Vagina (tissue), 2 donors: ENCODE results near the gene POLA1. TPM values are rescaled to one million over a fixed set of nuclear protein-coding genes. Genes with fewer than 3 reads are reported as not detected.
"Not testable (repeated sequence)": the region's sequence is repeated elsewhere in the genome, so short reads cannot be mapped to it uniquely, and the experiment has no call there.

Experiments
- DNase-seq, 2 donors: peaks; one replicate each; pipeline ENCODE4 v3.0.0-alpha.2; 2017; ENCODE audit errors: extremely low spot score in 2 of 2
- H3K27ac ChIP-seq: fragments of 200-600 bp; sonication (generic); one replicate; pipeline ENCODE4 v1.5.1; 2019
- H3K27me3 ChIP-seq: fragments of 200-600 bp; sonication (generic); one replicate; pipeline ENCODE4 v1.5.1; 2019
- H3K36me3 ChIP-seq, 2 donors: fragments of 200-600 bp; sonication (generic); one replicate each; pipeline ENCODE4 v1.5.1; 2017 to 2019
- H3K4me1 ChIP-seq: fragments of 200-600 bp; sonication (generic); one replicate; pipeline ENCODE4 v1.5.1; 2019
- H3K4me3 ChIP-seq, 2 donors: fragments of 200-600 bp; sonication (generic); 1 replicate in 1 of 2; 2 replicates in 1 of 2; pipeline ENCODE4 v1.5.1; 2016 to 2019
- H3K9me3 ChIP-seq: fragments of 200-600 bp; sonication (generic); one replicate; pipeline ENCODE4 v1.5.1; 2019
- CTCF ChIP-seq, 3 experiments: fragments of 450-650 bp in 2 of 3; fragments of 200-600 bp in 1 of 3; sonication (generic) in 1 of 3; IDR thresholded peaks; one replicate each; pipeline ENCODE4 v1.5.1; 2017 to 2019; ENCODE audit warnings: antibody characterized with exemption in 3 of 3, mild to moderate bottlenecking in 2 of 3, moderate library complexity in 2 of 3
- POLR2A ChIP-seq, 2 donors: fragments of 450-650 bp; IDR thresholded peaks; one replicate each; pipeline ENCODE4 v1.6.1; 2017; ENCODE audit warnings: antibody characterized with exemption in 2 of 2, mild to moderate bottlenecking in 2 of 2, moderate library complexity in 2 of 2
- POLR2AphosphoS5 ChIP-seq, 2 donors: sonication (generic); formaldehyde crosslinking; IDR thresholded peaks; one replicate each; pipeline ENCODE4 v1.9.0; 2017; ENCODE audit warnings: antibody characterized with exemption in 2 of 2, mild to moderate bottlenecking in 2 of 2, low read depth in 1 of 2; ENCODE audit not compliant: insufficient read depth in 1 of 2
- intact Hi-C: fragments of 100-400 bp; cut with DNase I; formaldehyde crosslinking; loops from one replicate; pipeline ENCODE4 v1.15.1; 2023
- total RNA-seq: library from RNA; depleted of rRNA; stranded (reverse); fragments of >200 nt; gene quantifications from one replicate; pipeline ENCODE4 v1.2.3, GENCODE V29; 2016

Gene POLA1
- total RNA-seq, 1 donor from 2014 or later: 17.2 TPM

DNA sequence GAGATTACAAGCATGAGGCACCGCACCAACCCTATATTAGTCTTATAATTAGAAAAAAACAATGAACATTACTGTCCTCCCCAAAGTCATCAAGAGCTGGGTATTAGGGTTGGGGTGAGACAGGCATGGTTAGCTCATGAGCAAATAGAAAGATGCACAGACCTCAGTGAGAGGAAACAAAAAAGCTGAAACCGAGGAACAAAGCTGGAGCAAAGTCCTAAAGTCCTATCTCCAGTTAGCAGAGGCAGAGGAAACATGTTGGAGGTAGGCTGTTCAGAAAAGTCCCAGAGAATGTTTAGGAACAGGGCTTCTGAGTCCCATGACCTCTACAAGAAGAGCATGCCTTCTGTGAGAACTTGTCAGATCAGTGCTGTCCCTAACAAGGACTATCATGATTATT lies 41.9 kb upstream of the POLA1 start:
- no peak overlapping the region for H3K4me3 ChIP-seq
- H3K27ac ChIP-seq: no peak overlapping the region
- TF ChIP-seq POLR2A (IDR thresholded peaks at IDR 0.05) (no peak), CTCF (IDR thresholded peaks at IDR 0.05) (no peak), POLR2AphosphoS5 (IDR thresholded peaks at IDR 0.05; ENCODE audit: insufficient read depth in 1 of 2, low read depth in 1 of 2) (no peak)
- DNase-seq: no peak
- no peaks in the 10 kb centered on the region for H3K4me1 ChIP-seq
- intact Hi-C loops: no loop called here
- no peaks in the 10 kb centered on the region for H3K27me3 ChIP-seq
- no peaks in the 10 kb centered on the region for H3K36me3 ChIP-seq
- no peaks in the 10 kb centered on the region for H3K9me3 ChIP-seq

- H3K36me3 ChIP-seq, intact Hi-C loops, H3K27ac ChIP-seq, H3K9me3 ChIP-seq, H3K4me3 ChIP-seq, H3K27me3 ChIP-seq, H3K4me1 ChIP-seq, DNase-seq: not testable (repeated sequence)
These were observed 38.0 kb upstream of the POLA1 start for GRCh38 chrX:24655679-24656078.

- no peak overlapping the region for H3K27ac ChIP-seq
- H3K4me3 ChIP-seq: no peak overlapping the region
- H3K36me3 ChIP-seq: no peaks in the 10 kb centered on the region
- H3K27me3 ChIP-seq: no peaks in the 10 kb centered on the region
- no peaks in the 10 kb centered on the region for H3K9me3 ChIP-seq
- intact Hi-C loops: no loop called here
- TF ChIP-seq POLR2A (IDR thresholded peaks at IDR 0.05) (no peak), POLR2AphosphoS5 (IDR thresholded peaks at IDR 0.05; ENCODE audit: insufficient read depth in 1 of 2, low read depth in 1 of 2) (no peak)
- no peaks in the 10 kb centered on the region for H3K4me1 ChIP-seq
- DNase-seq: no peak
These were observed 35.9 kb upstream of the POLA1 start for GRCh38 chrX:24657671-24658386.

DNA sequence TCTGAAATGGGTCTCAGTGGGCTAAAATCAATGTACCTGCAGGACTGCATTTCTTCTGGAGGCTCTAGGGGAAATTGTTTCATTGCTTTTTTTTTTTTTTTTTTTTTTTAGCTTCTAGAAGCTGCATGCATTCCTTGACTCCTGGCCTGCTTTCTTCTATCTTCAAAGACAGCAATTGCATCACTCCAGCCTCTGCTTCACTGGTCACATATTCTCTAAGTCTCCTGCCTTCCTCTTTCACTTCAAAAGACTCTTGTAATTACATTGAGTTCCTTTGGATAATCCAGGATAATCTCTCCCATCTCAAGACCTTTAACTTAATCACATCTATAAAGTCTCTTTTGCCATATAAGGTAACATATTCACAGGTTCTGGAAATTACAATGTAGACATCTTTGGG lies 35.3 kb upstream of the POLA1 start:
- no peak for DNase-seq
- Histone ChIP-seq H3K4me1 (no peaks in the 10 kb centered on the region), H3K9me3 (no peaks in the 10 kb centered on the region), H3K36me3 (no peaks in the 10 kb centered on the region), H3K27ac (no peak overlapping the region), H3K4me3 (no peak overlapping the region), H3K27me3 (no peaks in the 10 kb centered on the region)
- intact Hi-C loops: no loop called here
- TF ChIP-seq CTCF (IDR thresholded peaks at IDR 0.05): no peak
- no peak for TF ChIP-seq POLR2AphosphoS5 (IDR thresholded peaks at IDR 0.05; ENCODE audit: insufficient read depth in 1 of 2, low read depth in 1 of 2)
- no peak for TF ChIP-seq POLR2A (IDR thresholded peaks at IDR 0.05)

GRCh38 chrX:24659106-24659505 lies 34.6 kb upstream of the POLA1 start:
- Histone ChIP-seq H3K4me1 (no peaks in the 10 kb centered on the region), H3K27me3 (no peaks in the 10 kb centered on the region), H3K4me3 (no peak overlapping the region), H3K27ac (no peak overlapping the region), H3K36me3 (no peaks in the 10 kb centered on the region), H3K9me3 (no peaks in the 10 kb centered on the region)
- intact Hi-C loops: no loop called here
- no peak for TF ChIP-seq CTCF (IDR thresholded peaks at IDR 0.05)
- TF ChIP-seq POLR2A (IDR thresholded peaks at IDR 0.05): no peak
- no peak for DNase-seq

GRCh38 chrX:24659646-24660045 lies 34.1 kb upstream of the POLA1 start:
- no peak overlapping the region for H3K27ac ChIP-seq
- no peaks in the 10 kb centered on the region for H3K36me3 ChIP-seq
- H3K4me1 ChIP-seq: no peaks in the 10 kb centered on the region
- no peaks in the 10 kb centered on the region for H3K9me3 ChIP-seq
- no peak overlapping the region for H3K4me3 ChIP-seq
- no peaks in the 10 kb centered on the region for H3K27me3 ChIP-seq
- intact Hi-C loops: no loop called here
- no peak for DNase-seq
- TF ChIP-seq POLR2A (IDR thresholded peaks at IDR 0.05) (no peak), CTCF (IDR thresholded peaks at IDR 0.05) (no peak)
